ENCODE measurements around the gene ETV5. TPM values are rescaled to one million over a fixed set of nuclear protein-coding genes. Genes with fewer than 3 reads are reported as not detected.

ETV5 gene
- total RNA-seq, 3 donors from 2014 or later: 9.1 to 19.0 (median 16.1) TPM

DNA sequence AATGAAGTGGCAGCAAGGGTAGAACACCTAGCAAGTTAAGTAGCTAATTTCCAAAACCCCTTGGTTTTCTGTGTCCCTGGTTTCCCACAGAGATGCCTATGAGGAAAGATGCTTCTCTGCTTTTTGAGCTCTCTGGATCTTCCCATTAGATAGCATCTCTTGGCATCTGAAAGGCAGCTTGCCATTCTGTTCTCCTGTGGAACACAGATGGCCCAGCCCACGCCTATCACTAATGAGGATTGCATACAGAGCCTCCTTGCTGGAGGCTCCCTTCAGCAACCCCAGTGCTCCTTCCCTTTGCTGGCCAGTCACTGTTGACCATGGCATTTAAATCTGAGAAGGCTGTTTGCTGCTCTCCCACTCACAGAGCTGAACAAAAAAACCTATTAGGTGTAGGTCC is 34.4 kb upstream of the ETV5 start:
- Histone ChIP-seq H3K27ac (no peak overlapping the region), H3K36me3 (no peaks in the 10 kb centered on the region), H3K4me3 (no peak overlapping the region), H3K9me3 (no peaks in the 10 kb centered on the region), H3K4me1 (no peaks in the 10 kb centered on the region), H3K27me3 (no peaks in the 10 kb centered on the region)
- no peak for TF ChIP-seq CTCF (IDR thresholded peaks at IDR 0.05)
- no peak for TF ChIP-seq POLR2AphosphoS5 (IDR thresholded peaks at IDR 0.05)
- TF ChIP-seq POLR2A (IDR thresholded peaks at IDR 0.05): no peak
- no peak for DNase-seq (ENCODE audit: low spot score in 2 of 2)
- intact Hi-C loops (cut with DNase I; ENCODE audit: low total_unique reads): no loop called here

GRCh38 chr3:186142393-186142932 is 33.6 kb upstream of the ETV5 start:
- intact Hi-C loops (cut with DNase I; ENCODE audit: low total_unique reads): no loop called here
- Histone ChIP-seq H3K4me1 (no peaks in the 10 kb centered on the region), H3K4me3 (no peak overlapping the region), H3K36me3 (no peaks in the 10 kb centered on the region), H3K27ac (no peak overlapping the region), H3K9me3 (no peaks in the 10 kb centered on the region), H3K27me3 (no peaks in the 10 kb centered on the region)
- DNase-seq (ENCODE audit: low spot score in 2 of 2): no peak
- no peak for TF ChIP-seq POLR2A (IDR thresholded peaks at IDR 0.05)

DNA sequence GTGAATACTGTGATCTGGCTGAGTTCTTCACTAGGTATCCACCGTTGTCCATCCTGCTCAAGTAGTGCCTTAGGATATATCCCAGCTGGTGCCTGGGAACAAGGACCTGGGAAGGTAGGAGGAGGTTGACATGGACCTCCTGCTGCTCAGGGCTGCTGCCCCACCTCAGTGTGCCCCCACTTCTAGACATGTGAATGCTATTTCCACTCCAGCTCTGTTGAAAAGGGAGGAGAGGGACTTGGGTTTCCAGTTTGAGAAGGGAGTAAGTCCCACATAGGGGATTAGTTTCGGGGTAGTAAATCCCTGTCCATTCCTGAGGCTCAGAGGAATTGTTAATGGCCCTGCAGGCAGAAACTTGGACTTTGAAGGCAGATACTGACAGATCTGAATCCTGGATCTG is 32.9 kb upstream of the ETV5 start:
- no peak for TF ChIP-seq POLR2AphosphoS5 (IDR thresholded peaks at IDR 0.05)

GRCh38 chr3:186138272-186138981 is 29.5 kb upstream of the ETV5 start:
- no peak for DNase-seq (ENCODE audit: low spot score in 2 of 2)
- TF ChIP-seq POLR2A (IDR thresholded peaks at IDR 0.05) (no peak), POLR2AphosphoS5 (IDR thresholded peaks at IDR 0.05) (no peak), CTCF (IDR thresholded peaks at IDR 0.05) (no peak)

More for the DNA sequence above, 32.9 kb upstream of the ETV5 start:
- Histone ChIP-seq H3K9me3 (no peaks in the 10 kb centered on the region), H3K36me3 (no peaks in the 10 kb centered on the region), H3K27ac (no peak overlapping the region), H3K4me1 (no peaks in the 10 kb centered on the region), H3K27me3 (no peaks in the 10 kb centered on the region), H3K4me3 (no peak overlapping the region)
- DNase-seq (ENCODE audit: low spot score in 2 of 2): no peak
- intact Hi-C loops (cut with DNase I; ENCODE audit: low total_unique reads): no loop called here

DNA sequence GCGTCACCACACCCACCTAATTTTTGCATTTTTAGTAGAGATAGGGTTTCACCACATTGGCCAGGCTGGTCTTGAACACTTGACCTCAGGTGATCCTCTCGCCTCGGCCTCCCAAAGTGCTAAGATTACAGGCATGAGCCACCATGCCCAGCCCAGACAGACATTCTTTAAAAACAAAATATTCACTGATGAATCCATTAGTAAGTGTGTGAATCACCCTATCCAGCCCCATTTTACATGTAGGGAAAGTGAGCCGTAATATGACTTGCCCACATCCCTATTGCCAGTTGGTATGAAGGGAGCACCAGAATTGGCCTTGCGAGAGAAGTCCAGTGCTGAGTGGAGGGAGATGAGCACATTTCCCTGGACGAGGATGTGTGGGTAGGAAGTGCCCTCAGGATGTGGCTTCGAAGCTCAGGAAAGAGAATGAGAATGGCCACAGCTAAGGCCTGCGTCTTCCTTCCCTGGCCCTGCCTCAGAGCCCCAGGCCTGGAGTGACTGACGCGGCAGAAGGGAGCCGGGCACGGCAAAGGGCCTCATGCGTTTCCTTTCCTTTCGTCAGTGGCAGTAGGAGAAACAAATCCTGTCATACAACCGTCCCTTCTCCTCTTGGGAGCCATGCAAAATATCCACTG is 28.3 kb upstream of the ETV5 start:
- intact Hi-C loops (cut with DNase I; ENCODE audit: low total_unique reads): no loop called here
- DNase-seq (ENCODE audit: low spot score in 2 of 2): no peak
- no peak overlapping the region for H3K27ac ChIP-seq
- H3K27me3 ChIP-seq: no peaks in the 10 kb centered on the region
- no peaks in the 10 kb centered on the region for H3K36me3 ChIP-seq
- no peaks in the 10 kb centered on the region for H3K4me1 ChIP-seq
- no peaks in the 10 kb centered on the region for H3K9me3 ChIP-seq
- H3K4me3 ChIP-seq: no peak overlapping the region
- TF ChIP-seq CTCF (IDR thresholded peaks at IDR 0.05) (no peak), POLR2AphosphoS5 (IDR thresholded peaks at IDR 0.05) (no peak), POLR2A (IDR thresholded peaks at IDR 0.05) (no peak)

More at GRCh38 chr3:186138272-186138981, 29.5 kb upstream of the ETV5 start:
- Histone ChIP-seq H3K27me3 (no peaks in the 10 kb centered on the region), H3K9me3 (no peaks in the 10 kb centered on the region), H3K36me3 (no peaks in the 10 kb centered on the region), H3K4me3 (no peak overlapping the region), H3K4me1 (no peaks in the 10 kb centered on the region), H3K27ac (no peak overlapping the region)
- intact Hi-C loops (cut with DNase I; ENCODE audit: low total_unique reads): no loop called here

DNA sequence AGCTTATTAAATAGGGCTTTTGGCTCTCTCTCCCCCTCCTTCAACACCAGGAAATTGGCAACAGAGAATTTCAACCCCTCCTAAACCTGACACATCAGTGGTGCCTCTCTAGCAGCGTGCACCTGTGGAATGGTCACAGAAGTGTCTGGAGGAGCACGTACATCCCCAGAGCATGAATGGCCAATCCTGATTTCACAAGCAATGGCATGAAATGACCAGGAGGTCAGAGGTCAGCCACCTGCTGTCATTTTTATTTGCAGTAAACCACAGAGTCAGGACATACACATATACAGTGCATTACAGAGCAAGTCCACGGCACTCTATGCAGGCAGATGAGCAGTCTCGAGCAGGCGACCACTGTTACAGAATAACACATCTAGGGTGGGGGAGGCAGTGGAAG is 25.1 kb upstream of the ETV5 start:
- H3K27ac ChIP-seq: no peak overlapping the region
- no peaks in the 10 kb centered on the region for H3K9me3 ChIP-seq
- intact Hi-C loops (cut with DNase I; ENCODE audit: low total_unique reads): loop anchor here (5.0 kb wide), 1 partner anchor 313 kb away; no protein-coding TSS in a partner anchor
- no peaks in the 10 kb centered on the region for H3K27me3 ChIP-seq
- peak in 1 of 2 donors; percentile 2 for DNase-seq (ENCODE audit: low spot score in 2 of 2)
- no peaks in the 10 kb centered on the region for H3K4me1 ChIP-seq
- H3K36me3 ChIP-seq: no peaks in the 10 kb centered on the region
- no peak for TF ChIP-seq POLR2A (IDR thresholded peaks at IDR 0.05)
- no peak for TF ChIP-seq CTCF (IDR thresholded peaks at IDR 0.05)
- no peak for TF ChIP-seq POLR2AphosphoS5 (IDR thresholded peaks at IDR 0.05)
- no peak overlapping the region for H3K4me3 ChIP-seq
